Measurements from ENCODE around the gene MARK3. TPM values are rescaled to one million over a fixed set of nuclear protein-coding genes. Genes with fewer than 3 reads are reported as not detected.

Gene MARK3
- total RNA-seq, 1 donor from 2014 or later = 104 TPM

GRCh38 chr14:103539056-103539825 lies 154.0 kb downstream of the MARK3 start:
- DNase-seq (ENCODE audit: low spot score) = no peak
- no peak for ATAC-seq
- intact Hi-C loops (cut with DNase I) = no loop called here

- intact Hi-C loops (cut with DNase I) = no loop called here
- no peak for ATAC-seq
- DNase-seq (ENCODE audit: low spot score) = peak; percentile 65
Measured at GRCh38 chr14:103540821-103541708, 155.8 kb downstream of the MARK3 start.

GRCh38 chr14:103541709-103542604 lies 156.7 kb downstream of the MARK3 start:
- ATAC-seq (no peak), DNase-seq (ENCODE audit: low spot score) (peak; percentile 62)
- intact Hi-C loops (cut with DNase I) = no loop called here

GRCh38 chr14:103542605-103543088 lies 157.4 kb downstream of the MARK3 start:
- intact Hi-C loops (cut with DNase I) = no loop called here
- ATAC-seq (peak; percentile 38), DNase-seq (ENCODE audit: low spot score) (peak; percentile 82)

GRCh38 chr14:103543140-103543539 lies 157.9 kb downstream of the MARK3 start:
- peak; percentile 59 for DNase-seq (ENCODE audit: low spot score)
- intact Hi-C loops (cut with DNase I) = no loop called here

GRCh38 chr14:103543721-103544387 lies 158.6 kb downstream of the MARK3 start:
- DNase-seq (ENCODE audit: low spot score) = peak; percentile 73
- peak; percentile 14 for ATAC-seq
- intact Hi-C loops (cut with DNase I) = no loop called here

More at GRCh38 chr14:103543140-103543539, 157.9 kb downstream of the MARK3 start:
- ATAC-seq = no peak

- DNase-seq (ENCODE audit: low spot score) (peak; percentile 78), ATAC-seq (peak; percentile 55)
- intact Hi-C loops (cut with DNase I) = loop anchor here (5.0 kb wide), 2 partner anchors 42 to 1387 kb away; no protein-coding TSS in a partner anchor
Measured at GRCh38 chr14:103544388-103545218, 159.4 kb downstream of the MARK3 start.

GRCh38 chr14:103545219-103545914 lies 160.2 kb downstream of the MARK3 start:
- intact Hi-C loops (cut with DNase I) = loop anchor here (5.0 kb wide), 2 partner anchors 43 to 1388 kb away; no protein-coding TSS in a partner anchor
- ATAC-seq (no peak), DNase-seq (ENCODE audit: low spot score) (peak; percentile 57)

- no peak for ATAC-seq
- intact Hi-C loops (cut with DNase I) = loop anchor here (2.0 to 5.0 kb wide), 3 partner anchors 27 to 1389 kb away; no protein-coding TSS in a partner anchor
- peak; percentile 64 for DNase-seq (ENCODE audit: low spot score)
Measured at GRCh38 chr14:103545915-103546651, 160.9 kb downstream of the MARK3 start.

GRCh38 chr14:103546652-103547454 lies 161.6 kb downstream of the MARK3 start:
- intact Hi-C loops (cut with DNase I) = loop anchor here (2.0 to 5.0 kb wide), 3 partner anchors 28 to 1390 kb away; no protein-coding TSS in a partner anchor
- DNase-seq (ENCODE audit: low spot score) (peak; percentile 88), ATAC-seq (peak; percentile 19)

- no peak for DNase-seq (ENCODE audit: low spot score)
- ATAC-seq = no peak
- intact Hi-C loops (cut with DNase I) = loop anchor here (2.0 to 5.0 kb wide), 3 partner anchors 29 to 1390 kb away; no protein-coding TSS in a partner anchor
Measured at GRCh38 chr14:103547455-103547940, 162.3 kb downstream of the MARK3 start.

GRCh38 chr14:103547941-103548462 lies 162.8 kb downstream of the MARK3 start:
- no peak for DNase-seq (ENCODE audit: low spot score)

GRCh38 chr14:103548463-103549351 lies 163.5 kb downstream of the MARK3 start:
- intact Hi-C loops (cut with DNase I) = loop anchor here (5.0 kb wide), 2 partner anchors 46 to 1391 kb away; no protein-coding TSS in a partner anchor
- no peak for ATAC-seq
- no peak for DNase-seq (ENCODE audit: low spot score)

More at GRCh38 chr14:103547941-103548462, 162.8 kb downstream of the MARK3 start:
- intact Hi-C loops (cut with DNase I) = loop anchor here (2.0 to 5.0 kb wide), 3 partner anchors 29 to 1391 kb away; no protein-coding TSS in a partner anchor
- no peak for ATAC-seq

Data from sciatic nerve (tissue), 2 donors.